ENCODE results near the gene ZNF775.

The ZNF775 gene

DNA sequence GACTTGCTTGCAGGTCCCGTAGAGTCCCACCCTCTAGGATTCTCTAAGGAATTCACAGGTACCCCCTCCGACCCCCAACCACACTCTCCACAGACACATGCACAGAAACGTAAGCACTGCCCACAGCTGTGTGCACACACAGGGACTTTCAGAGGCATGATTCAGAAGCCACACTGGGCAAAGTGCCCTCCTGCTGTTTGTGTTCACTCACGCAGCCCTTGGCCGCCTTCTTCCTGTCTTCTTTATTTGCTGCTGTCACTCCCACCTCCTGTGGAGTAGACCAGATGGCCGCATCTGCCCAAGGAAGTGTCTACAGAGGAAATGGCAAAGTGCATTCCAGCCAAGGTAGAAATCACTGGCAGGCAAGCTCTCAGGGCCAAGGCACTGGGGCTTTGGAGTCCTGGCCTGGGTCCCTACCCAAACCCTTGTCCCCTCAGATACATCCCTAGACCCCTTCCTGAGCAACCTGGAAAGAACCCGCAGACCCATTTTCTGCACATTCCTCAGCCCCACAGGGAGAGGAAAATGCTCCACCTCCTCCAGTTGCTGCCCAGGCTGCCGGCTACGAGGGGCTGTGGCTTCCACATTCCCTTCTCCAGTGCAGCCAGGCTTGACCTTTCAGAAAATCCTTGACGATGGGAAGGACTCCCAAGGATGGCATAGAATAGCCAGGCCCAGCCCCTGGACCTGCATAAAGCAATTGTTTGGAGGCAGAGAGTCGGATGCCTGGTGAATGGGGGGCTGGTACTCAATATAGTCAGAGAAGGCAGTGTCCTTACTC, 49.7 kb downstream of the ZNF775 start:
- TF ChIP-seq NFRKB (IDR thresholded peaks at IDR 0.05), result no peak
- CTCF ChIA-PET, result no interaction called here
- DNase-seq (ENCODE audit: extremely low spot score), result no peak
- POLR2A ChIA-PET, result no interaction called here

GRCh38 chr7:150429699-150430098, 50.6 kb downstream of the ZNF775 start:
- ChIA-PET POLR2A (no interaction called here), CTCF (interaction anchor here (0.7 kb wide), 1 partner anchor 1345 kb away, joined by 3 read pairs; no protein-coding TSS in a partner anchor)
- TF ChIP-seq FOXK2 (IDR thresholded peaks at IDR 0.05), result no peak
- TF ChIP-seq ELF4 (IDR thresholded peaks at IDR 0.05), result no peak
- no peak for TF ChIP-seq LEF1 (IDR thresholded peaks at IDR 0.05; ENCODE audit: borderline replicate concordance)
- no peak for DNase-seq (ENCODE audit: extremely low spot score)

DNA sequence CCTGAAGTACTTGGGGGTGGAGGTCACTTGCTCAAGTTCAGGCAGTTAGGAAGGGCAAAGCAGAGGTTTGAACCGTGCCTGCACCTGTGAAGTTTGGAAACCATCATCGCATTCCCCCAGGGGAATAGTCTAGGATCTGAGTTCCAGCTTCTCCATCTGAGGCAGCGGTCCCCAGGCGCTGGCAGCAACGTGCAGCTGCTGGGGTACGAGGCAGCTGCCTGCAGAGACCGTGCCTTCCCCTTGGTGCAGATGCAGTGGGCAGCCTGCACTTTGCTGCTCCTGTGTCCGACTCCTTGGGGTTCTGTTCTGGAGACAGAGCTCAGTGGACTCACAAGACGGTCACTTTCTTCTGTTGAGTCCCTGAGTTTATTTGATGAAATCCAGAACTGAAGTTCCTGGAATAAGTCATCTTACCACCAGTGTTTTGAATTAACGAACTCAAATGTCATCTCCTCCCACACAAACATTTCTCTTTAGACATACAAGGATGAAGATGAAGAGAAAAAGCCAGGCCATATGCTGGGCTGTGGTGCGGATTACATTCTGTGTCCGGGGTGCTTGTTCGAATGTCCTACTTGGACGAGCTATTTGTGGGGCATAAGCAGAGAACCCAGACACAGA, 51.4 kb downstream of the ZNF775 start:
- CTCF ChIA-PET, result no interaction called here
- no peak for DNase-seq (ENCODE audit: extremely low spot score)
- TF ChIP-seq FOXA1 (IDR thresholded peaks at IDR 0.05), result no peak
- TF ChIP-seq FOXM1 (IDR thresholded peaks at IDR 0.05; ENCODE audit: borderline replicate concordance), result no peak
- no peak for TF ChIP-seq ELF4 (IDR thresholded peaks at IDR 0.05)
- no peak for TF ChIP-seq NFRKB (IDR thresholded peaks at IDR 0.05)
- TF ChIP-seq L3MBTL2 (conservative IDR thresholded peaks at IDR 0.05), result no peak
- no peak for TF ChIP-seq PKNOX1 (IDR thresholded peaks at IDR 0.05)
- no peak for TF ChIP-seq BHLHE40 (IDR thresholded peaks at IDR 0.05; ENCODE audit: borderline replicate concordance)
- TF ChIP-seq CTBP1 (IDR thresholded peaks at IDR 0.05; ENCODE audit: borderline replicate concordance), result no peak
- TF ChIP-seq SP1 (IDR thresholded peaks at IDR 0.05), result no peak
- no peak for TF ChIP-seq ZNF384 (IDR thresholded peaks at IDR 0.05)
- no peak for TF ChIP-seq ARNT (IDR thresholded peaks at IDR 0.05)
- TF ChIP-seq LEF1 (IDR thresholded peaks at IDR 0.05; ENCODE audit: borderline replicate concordance), result no peak
- no peak for TF ChIP-seq TARDBP (IDR thresholded peaks at IDR 0.05)
- POLR2A ChIA-PET, result no interaction called here

DNA sequence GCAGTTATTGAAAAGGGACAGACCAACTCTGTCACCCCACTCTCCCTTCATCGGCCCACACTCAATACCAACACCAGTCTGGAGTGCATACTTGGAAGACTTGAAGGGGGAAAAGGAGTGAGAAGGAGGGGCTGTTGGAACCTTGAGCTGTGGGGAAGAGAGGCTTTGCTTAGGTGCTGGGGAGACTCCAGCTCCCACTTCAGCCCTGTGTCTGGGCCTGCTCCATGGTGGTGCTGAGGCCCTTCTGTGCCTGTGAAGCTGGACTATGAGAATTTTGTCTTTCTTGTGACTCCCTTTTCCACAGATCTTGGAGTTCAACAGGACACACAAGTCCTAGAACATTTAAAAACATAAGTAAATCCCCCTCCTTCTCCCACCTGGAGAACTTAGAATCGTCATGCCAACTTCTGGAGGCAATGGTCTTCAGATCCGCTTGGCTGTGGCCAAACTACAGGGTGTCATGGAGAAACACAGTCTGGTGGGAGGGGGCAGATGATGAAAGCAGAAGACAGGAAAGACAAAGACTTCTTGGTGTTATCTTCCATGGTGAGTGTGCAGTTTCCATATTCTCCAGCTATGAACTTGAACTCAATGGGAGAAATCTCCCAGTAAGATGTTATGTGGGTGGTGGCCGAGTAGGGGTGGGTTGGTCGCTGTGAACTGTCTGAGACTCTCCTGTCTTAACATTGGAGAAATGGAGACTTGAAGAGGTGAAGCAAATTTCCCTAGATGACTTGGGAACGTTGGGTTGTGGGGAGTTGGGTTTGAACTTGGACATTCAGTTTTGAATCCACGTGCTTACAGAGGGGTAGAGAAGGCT, 52.9 kb downstream of the ZNF775 start:
- POLR2A ChIA-PET, result no interaction called here
- TF ChIP-seq SUZ12 (IDR thresholded peaks at IDR 0.05), result no peak
- TF ChIP-seq BHLHE40 (IDR thresholded peaks at IDR 0.05; ENCODE audit: borderline replicate concordance), result no peak
- no peak for TF ChIP-seq ARNT (IDR thresholded peaks at IDR 0.05)
- no peak for TF ChIP-seq FOXK2 (IDR thresholded peaks at IDR 0.05)
- DNase-seq (ENCODE audit: extremely low spot score), result no peak
- CTCF ChIA-PET, result interaction anchor here (1.3 kb wide), 1 partner anchor 11 kb away, joined by 5 read pairs; no protein-coding TSS in a partner anchor

GRCh38 chr7:150432915-150433892, 54.1 kb downstream of the ZNF775 start:
- DNase-seq (ENCODE audit: extremely low spot score), result no peak
- ChIA-PET POLR2A (no interaction called here), CTCF (interaction anchor here (0.6 to 1.3 kb wide), 4 partner anchors 12 to 93 kb away, joined by 3 to 5 read pairs (median 3); no protein-coding TSS in a partner anchor)
- TF ChIP-seq SUZ12 (IDR thresholded peaks at IDR 0.05) (no peak), HDGF (IDR thresholded peaks at IDR 0.05; ENCODE audit: borderline replicate concordance) (no peak), FOXK2 (IDR thresholded peaks at IDR 0.05) (no peak), ARNT (IDR thresholded peaks at IDR 0.05) (no peak), CTBP1 (IDR thresholded peaks at IDR 0.05; ENCODE audit: borderline replicate concordance) (no peak), FOXA1 (IDR thresholded peaks at IDR 0.05) (no peak), ELF4 (IDR thresholded peaks at IDR 0.05) (no peak), BHLHE40 (IDR thresholded peaks at IDR 0.05; ENCODE audit: borderline replicate concordance) (no peak), ZNF384 (IDR thresholded peaks at IDR 0.05) (no peak), LEF1 (IDR thresholded peaks at IDR 0.05; ENCODE audit: borderline replicate concordance) (no peak), L3MBTL2 (conservative IDR thresholded peaks at IDR 0.05) (no peak), FOXM1 (IDR thresholded peaks at IDR 0.05; ENCODE audit: borderline replicate concordance) (no peak)

DNA sequence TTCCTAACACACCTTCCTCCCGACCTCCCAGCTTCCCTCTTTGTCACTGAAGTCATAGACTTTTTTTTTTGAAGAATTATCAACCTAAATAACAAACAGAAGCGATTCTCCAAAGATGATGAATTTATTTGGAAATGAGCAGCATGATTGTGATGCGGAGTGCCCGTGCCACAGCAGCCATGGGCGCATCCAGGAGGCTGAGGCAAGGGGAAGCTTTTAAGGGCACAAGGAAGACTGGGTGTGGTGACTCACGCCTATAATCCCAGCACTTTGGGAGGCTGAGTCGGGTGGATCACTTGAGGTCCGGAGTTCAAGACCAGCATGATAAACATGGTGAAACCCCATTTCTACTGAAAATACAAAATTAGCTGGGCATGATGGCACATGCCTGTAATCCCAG, 55.1 kb downstream of the ZNF775 start:
- ChIA-PET CTCF (interaction anchor here (1.1 kb wide), 1 partner anchor 15 kb away, joined by 3 read pairs; no protein-coding TSS in a partner anchor), POLR2A (no interaction called here)
- DNase-seq (ENCODE audit: extremely low spot score), result no peak
- TF ChIP-seq ZNF384 (IDR thresholded peaks at IDR 0.05) (no peak), FOXK2 (IDR thresholded peaks at IDR 0.05) (no peak), PKNOX1 (IDR thresholded peaks at IDR 0.05) (no peak), L3MBTL2 (conservative IDR thresholded peaks at IDR 0.05) (no peak), SP1 (IDR thresholded peaks at IDR 0.05) (no peak), ARNT (IDR thresholded peaks at IDR 0.05) (no peak), ELF4 (IDR thresholded peaks at IDR 0.05) (no peak), HDGF (IDR thresholded peaks at IDR 0.05; ENCODE audit: borderline replicate concordance) (no peak), FOXA1 (IDR thresholded peaks at IDR 0.05) (no peak), TARDBP (IDR thresholded peaks at IDR 0.05) (no peak), BHLHE40 (IDR thresholded peaks at IDR 0.05; ENCODE audit: borderline replicate concordance) (no peak), CTBP1 (IDR thresholded peaks at IDR 0.05; ENCODE audit: borderline replicate concordance) (no peak), SUZ12 (IDR thresholded peaks at IDR 0.05) (no peak), NFRKB (IDR thresholded peaks at IDR 0.05) (no peak), FOXM1 (IDR thresholded peaks at IDR 0.05; ENCODE audit: borderline replicate concordance) (no peak), LEF1 (IDR thresholded peaks at IDR 0.05; ENCODE audit: borderline replicate concordance) (no peak)
